ENCODE data around the gene GUCY1A1. TPM values are rescaled to one million over a fixed set of nuclear protein-coding genes. Genes with fewer than 3 reads are reported as not detected.

The GUCY1A1 gene
- total RNA-seq, 120 experiments from 2014 or later = 26.3 to 69.2 (median 43.1) TPM

Other genes with a start within 250 kb of the GUCY1A1 start
- gene GUCY1B1, start 92.2 kb downstream of the GUCY1A1 start, total RNA-seq = 100 to 1,000 TPM in 56 of 120 experiments, 10 to 100 TPM in 64; 31.4 to 153 (median 98.2) TPM
- gene ASIC5, start 199.4 kb downstream of the GUCY1A1 start, total RNA-seq = not detected
- 1 to 10 TPM in 119 of 120 experiments, under 1 TPM in 1; 0.88 to 9.1 (median 3.4) TPM for gene TDO2, start 236.8 kb downstream of the GUCY1A1 start, total RNA-seq